Kidney (tissue), 14 donors: ENCODE measurements around the gene AFF4. TPM values are rescaled to one million over a fixed set of nuclear protein-coding genes. Genes with fewer than 3 reads are reported as not detected.

Experiments
- DNase-seq, 5 donors: peaks; one replicate each; pipeline ENCODE4 v3.0.0-alpha.2; 2013 to 2020
- FAIRE-seq: peaks from 2 replicates; lab custom pipeline; 2012; peaks lifted over from hg19 to GRCh38; lab: Jason Lieb, UNC
- H3K27ac ChIP-seq, 2 donors: one replicate each; pipeline ENCODE4 v1.7.0; 2013; ENCODE audit warnings: low read depth in 2 of 2, low read length in 2 of 2, inconsistent platforms in 1 of 2
- H3K27me3 ChIP-seq: one replicate; pipeline ENCODE4 v1.7.1; 2013; ENCODE audit warnings: low read length, inconsistent platforms; ENCODE audit not compliant: control insufficient read depth, insufficient read depth
- H3K36me3 ChIP-seq, 3 donors: one replicate each; pipeline versions ENCODE4 v1.7.0 to v1.7.1; 2013; ENCODE audit warnings: low read length in 3 of 3, control low read depth in 1 of 3, inconsistent platforms in 1 of 3; ENCODE audit not compliant: insufficient read depth in 3 of 3, control insufficient read depth in 2 of 3
- H3K4me1 ChIP-seq, 3 donors: one replicate each; pipeline versions ENCODE4 v1.7.0 to v1.7.1; 2013; ENCODE audit warnings: low read length in 3 of 3, inconsistent platforms in 1 of 3, low read depth in 1 of 3; ENCODE audit not compliant: control insufficient read depth in 2 of 3, insufficient read depth in 2 of 3
- H3K4me3 ChIP-seq, 3 donors: one replicate each; pipeline versions ENCODE4 v1.7.0 to v1.8.1; 2013; ENCODE audit warnings: low read length in 3 of 3, control low read depth in 1 of 3, inconsistent platforms in 1 of 3
- H3K9ac ChIP-seq, 3 donors: one replicate each; pipeline versions ENCODE4 v1.7.0 to v1.7.1; 2013; ENCODE audit warnings: low read length in 3 of 3, control low read depth in 1 of 3, inconsistent platforms in 1 of 3
- H3K9me3 ChIP-seq, 3 donors: one replicate each; pipeline versions ENCODE4 v1.7.0 to v1.7.1; 2013; ENCODE audit warnings: low read length in 3 of 3, control low read depth in 1 of 3, inconsistent platforms in 1 of 3; ENCODE audit not compliant: control insufficient read depth in 2 of 3, insufficient read depth in 1 of 3
- CTCF ChIP-seq: IDR thresholded peaks from 3 replicates; pipeline ENCODE4 v1.5.1; 2012; ENCODE audit warnings: mild to moderate bottlenecking, moderate library complexity, borderline replicate concordance; ENCODE audit not compliant: insufficient read depth; ENCODE audit errors: extremely low read depth
- intact Hi-C: fragments of 100-400 bp; cut with DNase I; formaldehyde crosslinking; loops from one replicate; pipeline ENCODE4 v1.11.1; 2022
- polyA plus RNA-seq: library from polyadenylated mRNA; stranded (reverse); fragments of 350-450 nt; fragmentation: Illumina TruSeq; extraction: RNeasy Lipid Tissue Mini Kit (QIAGEN cat#74804); gene quantifications from one replicate; pipeline ENCODE4 v1.2.3, GENCODE V29; 2014; ENCODE audit warnings: low read depth, low replicate concordance; ENCODE audit not compliant: insufficient read depth
- total RNA-seq: library from RNA; stranded (reverse); fragmentation: NEBNext Ultra II Directional; extraction: Animal tissue kit (Norgen Biotek cat#: 25700); gene quantifications from one replicate; pipeline ENCODE4 v1.2.1, GENCODE V29; 2021
- donor health status: control.
- donor health status: control.
- donor health status: control.
- donor health status: control.
- donor health status: control.
- donor health status: DM: yes; HTN: yes; CAD: no.
- donor health status: Normal renal cell carcinoma (clear cell type).

Gene AFF4
- total and polyA plus RNA-seq, 2 donors from 2014 or later, result 8.8 to 83.7 TPM

- Histone ChIP-seq H3K9me3 (no peaks in the 10 kb centered on the region), H3K9ac (no peak overlapping the region), H3K4me1 (peaks cover 0 to 4% (median 0%) of the 10 kb centered on the region in 3 donors), H3K4me3 (no peak overlapping the region), H3K27ac (no peak overlapping the region), H3K27me3 (no peaks in the 10 kb centered on the region), H3K36me3 (no peaks in the 10 kb centered on the region)
- DNase-seq (no peak), FAIRE-seq (no peak)
- no peak for TF ChIP-seq CTCF
- intact Hi-C loops, result no loop called here
Measured at GRCh38 chr5:132943362-132944022, 19.9 kb downstream of the AFF4 start.

GRCh38 chr5:132941331-132941730 lies 22.1 kb downstream of the AFF4 start:
- no peaks in the 10 kb centered on the region for H3K27me3 ChIP-seq
- H3K4me3 ChIP-seq, result no peak overlapping the region
- intact Hi-C loops, result no loop called here

GRCh38 chr5:132928062-132928407 lies 35.4 kb downstream of the AFF4 start:
- Histone ChIP-seq H3K4me3 (no peak overlapping the region), H3K36me3 (peaks cover 8 to 25% (median 13%) of the 10 kb centered on the region in 3 donors), H3K9me3 (no peaks in the 10 kb centered on the region), H3K9ac (no peak overlapping the region), H3K4me1 (peaks cover 0 to 10% (median 0%) of the 10 kb centered on the region in 3 donors), H3K27ac (no peak overlapping the region), H3K27me3 (no peaks in the 10 kb centered on the region)
- intact Hi-C loops, result no loop called here
- no peak for TF ChIP-seq CTCF
- FAIRE-seq (no peak), DNase-seq (no peak)

More at GRCh38 chr5:132941331-132941730, 22.1 kb downstream of the AFF4 start:
- no peak for TF ChIP-seq CTCF
- DNase-seq, result no peak
- Histone ChIP-seq H3K9me3 (no peaks in the 10 kb centered on the region), H3K4me1 (peaks cover 0 to 6% (median 0%) of the 10 kb centered on the region in 3 donors), H3K9ac (no peak overlapping the region), H3K36me3 (peaks cover 0 to 6% (median 0%) of the 10 kb centered on the region in 3 donors), H3K27ac (no peak overlapping the region)
- no peak for FAIRE-seq
